ENCODE results near the gene FAM241B.

The FAM241B gene

GRCh38 chr10:69649786-69650550, 19.9 kb downstream of the FAM241B start:
- no peak for DNase-seq

GRCh38 chr10:69650589-69651261, 20.7 kb downstream of the FAM241B start:
- no peak for DNase-seq

GRCh38 chr10:69651362-69651761, 21.3 kb downstream of the FAM241B start:
- no peak for DNase-seq

GRCh38 chr10:69652111-69652856, 22.2 kb downstream of the FAM241B start:
- no peak for DNase-seq

GRCh38 chr10:69652857-69653199, 22.8 kb downstream of the FAM241B start:
- DNase-seq: no peak

GRCh38 chr10:69653561-69653960, 23.5 kb downstream of the FAM241B start:
- no peak for DNase-seq

GRCh38 chr10:69655124-69655867, 25.2 kb downstream of the FAM241B start:
- DNase-seq: no peak

- DNase-seq: no peak
Measured at GRCh38 chr10:69655868-69656555, 26.0 kb downstream of the FAM241B start.

- DNase-seq: no peak
Measured at GRCh38 chr10:69656742-69657269, 26.8 kb downstream of the FAM241B start.

- DNase-seq: no peak
Measured at GRCh38 chr10:69657430-69657829, 27.4 kb downstream of the FAM241B start.

- no peak for DNase-seq
Measured at GRCh38 chr10:69657866-69658265, 27.8 kb downstream of the FAM241B start.

- no peak for DNase-seq
Measured at GRCh38 chr10:69659241-69660038, 29.4 kb downstream of the FAM241B start.

- no peak for DNase-seq
Measured at GRCh38 chr10:69660296-69660695, 30.2 kb downstream of the FAM241B start.

GRCh38 chr10:69661414-69662172, 31.5 kb downstream of the FAM241B start:
- DNase-seq: no peak

GRCh38 chr10:69662173-69662877, 32.3 kb downstream of the FAM241B start:
- no peak for DNase-seq

GRCh38 chr10:69662901-69663300, 32.9 kb downstream of the FAM241B start:
- DNase-seq: no peak

- DNase-seq: no peak
Measured at GRCh38 chr10:69663369-69663947, 33.4 kb downstream of the FAM241B start.

GRCh38 chr10:69665474-69666320, 35.6 kb downstream of the FAM241B start:
- DNase-seq: no peak

GRCh38 chr10:69666756-69667155, 36.7 kb downstream of the FAM241B start:
- DNase-seq: no peak

All from activated naive CD4-positive, alpha-beta T cell treated with Interleukin-2 at 50 U/mL for 16 hours (primary cell).